GM19397 (cell line): ENCODE measurements around the gene ADAM12.
"Not testable (repeated sequence)": the region's sequence is repeated elsewhere in the genome, so short reads cannot be mapped to it uniquely, and the experiment has no call there.

Experiments
- ATAC-seq: cut with Tn5 transposase; IDR thresholded peaks from one replicate; pipeline ENCODE4 v1.9.1; 2021; ENCODE audit warnings: mild to moderate bottlenecking, moderate library complexity; ENCODE audit not compliant: unreplicated experiment

The ADAM12 gene

DNA sequence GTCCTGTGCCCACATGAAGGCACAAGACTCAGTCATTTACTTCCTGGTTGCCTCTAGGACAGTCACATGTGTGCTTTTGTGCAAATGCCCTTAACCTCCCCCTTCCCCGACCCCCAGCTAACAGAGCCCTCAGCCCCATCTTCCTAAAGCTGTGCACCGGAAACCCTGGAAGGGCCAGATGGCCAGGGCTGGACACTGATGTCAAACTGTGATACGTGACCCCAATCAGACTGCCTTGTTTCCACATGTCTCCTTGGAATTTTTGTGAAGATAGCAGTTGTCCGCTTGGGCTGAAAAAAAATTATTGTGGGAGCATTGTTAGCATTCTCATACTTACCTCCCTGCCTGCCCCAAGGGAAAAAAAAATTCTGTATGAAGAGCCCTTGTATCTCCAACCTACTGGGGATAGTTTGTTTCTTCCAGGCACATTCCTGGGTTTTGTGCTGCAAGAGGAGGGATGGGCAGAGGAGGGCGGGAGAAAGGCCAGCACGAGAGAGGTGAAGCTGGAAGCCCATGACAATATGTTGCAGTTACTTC is 17.0 kb upstream of the ADAM12 start:
- ATAC-seq = no peak

GRCh38 chr10:126402721-126403695 is 14.7 kb upstream of the ADAM12 start:
- no peak for ATAC-seq

GRCh38 chr10:126400641-126401040 is 12.4 kb upstream of the ADAM12 start:
- ATAC-seq = no peak

DNA sequence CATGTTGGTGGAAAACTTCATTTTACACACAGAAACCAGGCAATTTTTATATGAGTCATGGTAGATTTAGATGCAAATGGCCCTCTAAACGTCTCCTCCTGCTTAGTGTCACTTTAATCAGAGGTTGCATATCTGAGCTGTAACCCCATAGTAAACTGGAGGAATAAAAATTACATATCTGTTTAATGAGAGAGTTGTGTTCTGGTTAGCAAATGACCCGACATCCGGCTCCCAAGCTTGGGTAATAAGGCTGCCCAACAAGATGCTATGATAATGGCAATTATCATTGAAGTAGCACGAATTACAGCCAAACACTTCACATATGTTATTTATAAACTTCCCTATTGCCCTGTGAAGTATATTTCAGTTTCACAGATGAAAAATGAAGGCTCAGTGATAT is 10.6 kb upstream of the ADAM12 start:
- ATAC-seq = no peak

DNA sequence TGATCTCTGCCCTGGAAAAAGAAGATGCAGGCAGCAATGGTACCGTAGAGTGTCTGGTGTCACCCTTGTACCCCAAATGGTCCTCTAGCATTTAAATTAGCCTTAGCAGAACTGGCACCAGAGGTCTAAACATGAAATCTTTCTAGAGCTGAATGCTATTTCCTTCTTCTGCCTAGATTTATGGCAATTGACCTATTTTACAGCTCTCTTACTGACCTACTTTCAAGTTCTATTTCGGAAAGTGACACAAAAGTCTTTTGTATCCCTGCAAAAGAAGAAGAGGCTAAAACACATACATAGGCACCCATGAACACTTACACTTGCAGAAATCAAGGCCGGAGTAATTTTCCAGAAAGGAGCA is 10.1 kb upstream of the ADAM12 start:
- no peak for ATAC-seq

GRCh38 chr10:126397640-126398382 is 9.5 kb upstream of the ADAM12 start:
- ATAC-seq = no peak

DNA sequence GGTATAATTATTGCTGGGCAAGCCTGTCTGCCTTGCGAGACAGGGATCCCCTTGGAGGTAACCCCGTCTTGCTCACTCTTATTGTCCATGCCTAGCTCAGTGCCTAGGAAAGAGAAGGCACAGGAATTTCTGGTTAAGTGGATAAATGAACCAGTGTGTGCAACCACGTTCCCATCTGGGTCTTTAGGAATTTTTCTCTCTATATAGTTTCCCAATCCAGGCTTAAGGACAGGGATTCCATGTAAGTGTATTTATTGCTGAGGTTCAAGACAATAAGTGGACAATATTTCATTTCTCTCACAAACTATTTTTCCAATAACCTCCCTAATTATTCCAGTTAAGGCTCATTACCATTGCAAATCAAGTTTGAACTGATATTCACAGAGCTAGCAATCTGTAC is 8.9 kb upstream of the ADAM12 start:
- ATAC-seq = no peak

GRCh38 chr10:126394948-126395347 is 6.7 kb upstream of the ADAM12 start:
- no peak for ATAC-seq

GRCh38 chr10:126393076-126393475 is 4.8 kb upstream of the ADAM12 start:
- no peak for ATAC-seq

DNA sequence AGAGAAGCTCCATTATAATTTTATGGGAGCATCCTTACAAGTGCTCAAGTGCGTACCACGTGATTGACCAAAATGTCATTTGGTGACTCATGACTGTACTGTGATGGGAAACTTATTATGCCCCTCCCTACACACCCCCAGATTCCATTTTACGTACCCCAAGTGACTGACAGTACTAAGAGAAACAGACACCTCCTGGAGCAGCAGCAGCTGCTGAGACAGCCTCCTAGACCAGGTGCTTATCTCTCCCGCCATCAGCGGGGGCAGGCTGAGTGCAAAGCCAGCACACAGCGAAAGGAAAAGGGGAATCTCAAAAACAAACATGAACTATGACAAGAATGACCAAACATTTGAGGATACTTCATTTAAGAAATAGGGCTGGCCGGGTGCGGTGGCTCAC is 4.2 kb upstream of the ADAM12 start:
- ATAC-seq = no peak

DNA sequence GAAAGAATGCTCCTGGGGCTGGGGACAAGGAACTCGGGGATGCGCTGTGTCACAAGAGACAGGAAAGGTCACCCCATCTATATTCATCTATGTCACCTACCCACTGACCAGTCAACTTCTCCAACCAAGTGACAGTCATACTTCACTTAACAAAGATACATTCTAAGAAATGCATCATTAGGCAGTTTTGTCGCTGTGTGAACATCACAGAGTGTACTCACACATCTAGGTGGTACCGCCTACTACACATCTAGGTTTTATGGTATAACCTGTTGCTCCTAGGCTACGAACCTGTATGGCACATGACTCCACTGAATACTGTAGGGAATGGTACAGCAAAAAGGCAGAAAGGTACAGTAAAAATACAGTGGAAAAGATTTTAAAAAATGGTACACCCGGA is 3.8 kb upstream of the ADAM12 start:
- no peak for ATAC-seq

DNA sequence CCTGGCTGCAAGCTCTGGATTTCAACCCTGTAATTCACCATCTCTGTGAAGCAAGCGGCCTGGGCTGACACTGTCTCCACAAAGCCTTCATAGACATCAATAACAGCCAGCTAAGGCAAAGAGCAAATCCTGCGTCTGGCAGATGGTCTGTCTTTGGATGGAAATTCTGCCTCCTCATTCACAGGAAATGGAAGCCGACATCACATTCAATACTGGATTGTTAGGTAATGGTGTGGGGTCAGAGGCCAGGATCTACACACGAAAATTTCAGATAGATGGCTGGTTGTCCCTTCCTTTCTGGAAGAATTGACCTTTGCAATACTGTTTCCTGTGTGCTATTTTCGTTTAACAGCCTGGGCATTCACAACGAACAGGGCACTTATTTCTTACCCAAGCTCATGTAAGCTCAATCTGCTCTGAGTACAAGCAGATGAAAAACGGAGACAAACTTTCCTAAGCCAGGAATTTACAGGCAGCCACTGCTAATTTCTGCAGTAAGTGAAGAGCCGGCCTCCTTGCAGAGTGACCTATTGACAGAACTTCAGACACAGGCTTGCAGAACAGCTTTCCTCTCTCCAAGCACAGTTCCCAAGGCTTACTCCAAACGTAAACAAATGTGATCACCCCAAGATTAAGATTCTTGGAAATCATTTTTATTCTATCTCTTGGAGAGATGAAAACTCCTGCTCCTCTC is 3.1 kb upstream of the ADAM12 start:
- no peak for ATAC-seq

GRCh38 chr10:126390324-126390723 is 2.0 kb upstream of the ADAM12 start:
- no peak for ATAC-seq

DNA sequence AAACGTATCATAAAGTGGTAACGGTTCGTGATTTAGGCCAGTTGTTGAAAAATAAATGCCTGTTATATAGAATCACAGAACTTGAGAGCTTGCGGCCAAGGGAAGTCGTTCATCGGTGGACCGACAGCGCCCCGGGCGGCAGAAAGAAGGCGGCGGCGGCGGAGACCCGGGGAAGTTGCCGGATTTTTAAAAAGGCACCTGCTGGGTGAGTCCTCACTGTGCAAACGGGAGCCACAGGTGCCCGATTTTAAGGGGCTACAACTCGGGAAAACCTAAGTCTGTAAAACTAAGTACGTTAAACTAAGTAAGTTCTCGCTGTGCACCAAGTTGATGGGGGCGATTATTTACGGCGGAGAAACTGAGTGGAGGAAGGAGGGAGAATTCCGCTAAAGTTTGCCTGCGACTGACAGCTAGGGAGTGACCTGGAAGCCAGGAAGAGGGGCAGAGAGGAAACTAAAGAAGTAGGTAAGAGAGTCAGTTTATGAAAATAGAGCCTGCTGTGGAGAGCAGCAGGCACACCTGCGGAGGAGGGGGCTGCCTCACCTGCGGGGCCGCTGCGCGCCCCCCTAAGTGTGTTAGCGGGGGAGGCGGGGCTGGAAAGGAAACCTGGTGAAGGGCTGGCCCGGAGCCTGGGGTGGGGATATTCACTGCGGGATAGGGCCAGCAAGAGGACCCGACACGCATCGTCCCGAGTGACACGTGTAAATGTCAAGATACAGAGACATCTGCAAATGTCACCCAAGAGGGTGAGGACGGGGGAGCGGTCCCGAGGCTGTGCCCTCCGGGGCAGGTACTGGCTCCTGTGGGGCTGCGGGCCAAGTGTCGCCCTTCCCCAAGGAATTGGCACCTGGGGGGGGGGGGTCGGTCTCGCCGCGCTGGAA is 996 bp downstream of the ADAM12 start:
- ATAC-seq = no peak

DNA sequence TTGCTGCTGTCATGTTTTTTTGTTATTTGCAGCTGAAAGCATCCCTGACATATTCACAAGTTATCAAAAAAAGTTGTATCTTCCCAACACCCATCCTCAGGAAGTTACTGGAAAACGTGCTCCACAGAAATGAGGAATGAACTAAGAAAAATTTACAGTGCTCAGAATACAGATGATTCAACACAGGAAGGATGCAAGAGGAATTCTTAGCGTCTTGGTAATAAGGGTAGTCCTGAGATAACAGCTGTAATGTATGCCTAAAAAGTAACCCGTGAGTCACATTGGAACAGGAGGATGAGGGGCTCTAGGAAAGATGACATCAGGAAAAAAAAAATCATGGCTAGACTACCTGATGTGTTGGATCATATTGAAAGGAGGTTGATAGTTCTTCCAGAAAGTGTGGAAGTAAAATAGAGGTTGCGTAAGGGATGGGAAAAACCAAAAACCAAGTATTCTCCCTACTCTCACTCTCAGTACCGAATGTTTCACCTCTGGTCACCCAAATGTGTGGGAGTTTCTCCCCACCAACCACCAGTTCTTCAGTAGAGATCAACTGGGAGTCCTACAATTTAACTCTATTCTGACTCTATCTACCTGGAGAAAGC is 3.9 kb downstream of the ADAM12 start:
- ATAC-seq = no peak

GRCh38 chr10:126380352-126381076 is 7.8 kb downstream of the ADAM12 start:
- ATAC-seq = no peak

- not testable (repeated sequence) for ATAC-seq
These were observed 9.1 kb downstream of the ADAM12 start for GRCh38 chr10:126379166-126379565.

GRCh38 chr10:126376956-126377355 is 11.3 kb downstream of the ADAM12 start:
- no peak for ATAC-seq

DNA sequence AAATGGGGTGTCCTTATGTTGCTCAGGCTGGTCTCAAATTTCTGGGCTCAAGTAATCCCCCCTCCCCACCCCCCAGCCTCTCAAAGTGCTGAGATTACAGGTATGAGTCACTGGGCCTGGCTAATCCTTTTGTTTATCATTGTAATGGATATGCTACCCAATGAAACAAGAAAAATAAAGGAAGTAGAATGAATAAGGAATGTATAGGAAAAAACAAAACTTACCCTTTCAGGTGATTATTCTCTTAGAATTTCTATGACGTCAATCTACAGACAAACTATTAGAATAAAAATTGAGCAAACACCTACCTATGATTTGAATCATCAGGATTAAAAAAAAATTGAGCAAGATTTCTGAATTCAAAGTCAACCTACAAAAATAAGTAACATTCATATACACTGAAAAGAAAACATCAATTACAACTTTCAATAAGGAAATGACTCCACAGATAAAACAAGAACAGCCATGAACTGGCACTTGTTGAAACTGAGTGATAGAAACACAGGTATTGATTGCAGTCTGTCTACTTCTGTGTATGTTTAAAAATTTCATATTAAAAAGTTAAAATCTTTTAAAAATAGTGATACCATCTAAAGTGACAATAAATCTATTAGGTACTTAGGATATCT is 12.2 kb downstream of the ADAM12 start:
- ATAC-seq = no peak
